RWPE2 (cell line): ENCODE data around the gene UMODL1.

Experiments used
- ATAC-seq: fragments of 200-7000 bp; cut with Tn5 transposase; 3 replicates; pipeline ENCODE4 v1.9.1; 2021; ENCODE audit warnings: low read depth
- DNase-seq: peaks from one replicate; pipeline ENCODE4 v3.0.0-alpha.2; 2020; ENCODE audit warnings: low spot score
- H3K27ac ChIP-seq: fragments of 450-650 bp; 2 replicates; pipeline ENCODE4 v1.5.1; 2017; ENCODE audit warnings: mild to moderate bottlenecking; ENCODE audit not compliant: poor library complexity, severe bottlenecking
- H3K27me3 ChIP-seq: fragments of 250-450 bp; sonication (Bioruptor Pico); 2 replicates; pipeline ENCODE4 v1.5.1; 2021; ENCODE audit warnings: mild to moderate bottlenecking, moderate library complexity; ENCODE audit not compliant: insufficient read depth, poor library complexity, severe bottlenecking
- H3K36me3 ChIP-seq: fragments of 250-450 bp; sonication (Bioruptor Pico); 2 replicates; pipeline ENCODE4 v1.5.1; 2020; ENCODE audit warnings: low read depth, mild to moderate bottlenecking, moderate library complexity
- H3K4me1 ChIP-seq: fragments of 250-450 bp; sonication (Bioruptor Pico); 2 replicates; pipeline ENCODE4 v1.5.1; 2021; ENCODE audit warnings: mild to moderate bottlenecking, moderate library complexity; ENCODE audit not compliant: insufficient read depth, poor library complexity, severe bottlenecking
- H3K4me3 ChIP-seq: fragments of 250-450 bp; sonication (Bioruptor Pico); 2 replicates; pipeline ENCODE4 v1.5.1; 2021; ENCODE audit warnings: mild to moderate bottlenecking, moderate library complexity; ENCODE audit not compliant: severe bottlenecking
- H3K9me3 ChIP-seq: fragments of 250-450 bp; sonication (Bioruptor Pico); 2 replicates; pipeline ENCODE4 v1.5.1; 2021; ENCODE audit warnings: mild to moderate bottlenecking, moderate library complexity; ENCODE audit not compliant: severe bottlenecking
- CTCF ChIP-seq: fragments of 450-650 bp; IDR thresholded peaks from one replicate; pipeline ENCODE4 v1.5.1; 2017; ENCODE audit warnings: mild to moderate bottlenecking, moderate library complexity; ENCODE audit not compliant: poor library complexity, severe bottlenecking

UMODL1 gene

GRCh38 chr21:42191696-42192595 lies 120.8 kb downstream of the UMODL1 start:
- Histone ChIP-seq H3K9me3 (no peaks in the 10 kb centered on the region), H3K36me3 (no peaks in the 10 kb centered on the region), H3K27ac (no peak overlapping the region), H3K27me3 (no peaks in the 10 kb centered on the region), H3K4me3 (no peak overlapping the region), H3K4me1 (peaks cover 17% of the 10 kb centered on the region)
- no peak for DNase-seq
- TF ChIP-seq CTCF = no peak
- peak; percentile 47; the same call in 1 of the 3 replicates for ATAC-seq
